Peyer's patch (tissue), 4 donors: ENCODE results near the gene GPR87. TPM values are rescaled to one million over a fixed set of nuclear protein-coding genes. Genes with fewer than 3 reads are reported as not detected.

Experiments
- DNase-seq, 3 donors: peaks; one replicate each; pipeline ENCODE4 v3.0.0-alpha.2; 2017 to 2019
- H3K27ac ChIP-seq, 4 donors: fragments of 200-600 bp; sonication (generic); one replicate each; pipeline ENCODE4 v1.5.1; 2016 to 2019
- H3K27me3 ChIP-seq, 2 donors: fragments of 200-600 bp; sonication (generic); one replicate each; pipeline ENCODE4 v1.5.1; 2019
- H3K36me3 ChIP-seq, 3 donors: fragments of 200-600 bp; sonication (generic); one replicate each; pipeline ENCODE4 v1.5.1; 2016 to 2019
- H3K4me1 ChIP-seq, 4 donors: fragments of 200-600 bp; sonication (generic); one replicate each; pipeline ENCODE4 v1.5.1; 2016 to 2019
- H3K4me3 ChIP-seq, 4 donors: fragments of 200-600 bp; sonication (generic); 1 replicate in 3 of 4; 2 replicates in 1 of 4; pipeline ENCODE4 v1.5.1; 2016 to 2019; ENCODE audit warnings: mild to moderate bottlenecking in 1 of 4
- H3K9me3 ChIP-seq, 4 donors: fragments of 200-600 bp; sonication (generic); one replicate each; pipeline ENCODE4 v1.5.1; 2016 to 2019; ENCODE audit warnings: mild to moderate bottlenecking in 1 of 4
- POLR2A ChIP-seq, 2 donors: fragments of 450-650 bp; IDR thresholded peaks; one replicate each; pipeline ENCODE4 v1.5.1; 2017; ENCODE audit warnings: antibody characterized with exemption in 2 of 2, mild to moderate bottlenecking in 2 of 2, moderate library complexity in 2 of 2
- total RNA-seq, 4 donors: library from RNA; depleted of rRNA; stranded (reverse); fragments of >200 nt; gene quantifications; one replicate each; pipeline ENCODE4 v1.1.0, GENCODE V29; 2016
- TF ChIP-seq, protein P1 (sequence below), 6 experiments: fragments of 450-650 bp in 4 of 6; fragments of 200-600 bp in 2 of 6; sonication (generic) in 1 of 6; IDR thresholded peaks; one replicate each; pipeline ENCODE4 v1.5.1; 2017 to 2019; ENCODE audit warnings: antibody characterized with exemption in 6 of 6, mild to moderate bottlenecking in 3 of 6, moderate library complexity in 1 of 6

Gene GPR87
- total RNA-seq, 4 donors from 2014 or later, result not detected

DNA sequence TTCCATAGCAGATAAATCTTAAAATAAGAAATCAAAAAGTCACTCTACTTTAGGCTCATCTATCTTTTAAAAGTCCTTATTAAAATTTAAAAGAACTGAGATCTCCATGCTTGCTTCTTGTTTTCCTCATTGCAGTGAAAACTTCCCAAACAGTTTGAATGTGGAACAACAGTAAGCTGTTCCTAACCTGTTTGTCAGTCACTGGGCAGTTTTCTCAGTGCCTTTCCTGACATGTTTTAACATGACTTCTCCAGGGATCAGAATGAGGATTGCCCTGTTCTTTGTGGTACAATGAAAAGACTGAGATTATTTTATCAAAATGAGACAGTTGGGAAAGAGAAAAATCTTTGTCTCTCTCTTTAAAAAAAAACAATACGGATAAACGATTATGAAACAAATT lies 774 bp downstream of the GPR87 start:
- H3K9me3 ChIP-seq, result no peaks in the 10 kb centered on the region
- DNase-seq, result no peak
- H3K4me3 ChIP-seq, result no peak overlapping the region
- no peak overlapping the region for H3K27ac ChIP-seq
- TF ChIP-seq, protein P1, sequence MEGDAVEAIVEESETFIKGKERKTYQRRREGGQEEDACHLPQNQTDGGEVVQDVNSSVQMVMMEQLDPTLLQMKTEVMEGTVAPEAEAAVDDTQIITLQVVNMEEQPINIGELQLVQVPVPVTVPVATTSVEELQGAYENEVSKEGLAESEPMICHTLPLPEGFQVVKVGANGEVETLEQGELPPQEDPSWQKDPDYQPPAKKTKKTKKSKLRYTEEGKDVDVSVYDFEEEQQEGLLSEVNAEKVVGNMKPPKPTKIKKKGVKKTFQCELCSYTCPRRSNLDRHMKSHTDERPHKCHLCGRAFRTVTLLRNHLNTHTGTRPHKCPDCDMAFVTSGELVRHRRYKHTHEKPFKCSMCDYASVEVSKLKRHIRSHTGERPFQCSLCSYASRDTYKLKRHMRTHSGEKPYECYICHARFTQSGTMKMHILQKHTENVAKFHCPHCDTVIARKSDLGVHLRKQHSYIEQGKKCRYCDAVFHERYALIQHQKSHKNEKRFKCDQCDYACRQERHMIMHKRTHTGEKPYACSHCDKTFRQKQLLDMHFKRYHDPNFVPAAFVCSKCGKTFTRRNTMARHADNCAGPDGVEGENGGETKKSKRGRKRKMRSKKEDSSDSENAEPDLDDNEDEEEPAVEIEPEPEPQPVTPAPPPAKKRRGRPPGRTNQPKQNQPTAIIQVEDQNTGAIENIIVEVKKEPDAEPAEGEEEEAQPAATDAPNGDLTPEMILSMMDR (IDR thresholded peaks at IDR 0.05), result no peak
- TF ChIP-seq POLR2A (IDR thresholded peaks at IDR 0.05), result no peak
- no peaks in the 10 kb centered on the region for H3K36me3 ChIP-seq
- no peaks in the 10 kb centered on the region for H3K4me1 ChIP-seq
- no peaks in the 10 kb centered on the region for H3K27me3 ChIP-seq

DNA sequence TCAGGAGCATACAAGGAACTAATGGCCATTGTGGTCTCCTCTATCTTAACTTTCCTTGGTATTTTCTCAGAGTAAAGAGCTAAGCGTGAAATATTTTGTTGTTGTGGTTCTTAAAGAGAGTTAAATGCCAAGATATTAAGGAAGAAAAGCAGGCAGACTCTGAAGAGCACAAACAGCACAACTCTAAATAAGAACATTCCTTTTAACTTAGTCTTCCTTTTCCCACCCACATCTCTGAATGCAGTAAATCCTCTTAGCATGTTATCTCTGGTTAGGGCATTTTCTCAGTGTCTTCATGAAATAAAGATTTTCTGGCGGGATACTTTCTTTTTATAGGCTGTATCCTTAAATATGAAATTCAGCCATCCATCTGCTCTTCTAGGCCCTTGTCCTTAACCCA lies 1.5 kb downstream of the GPR87 start:
- Histone ChIP-seq H3K4me3 (no peak overlapping the region), H3K9me3 (no peaks in the 10 kb centered on the region), H3K27me3 (no peaks in the 10 kb centered on the region), H3K4me1 (no peaks in the 10 kb centered on the region), H3K27ac (no peak overlapping the region), H3K36me3 (no peaks in the 10 kb centered on the region)
- TF ChIP-seq POLR2A (IDR thresholded peaks at IDR 0.05), result no peak
- TF ChIP-seq, protein P1 (IDR thresholded peaks at IDR 0.05), result no peak
- no peak for DNase-seq

DNA sequence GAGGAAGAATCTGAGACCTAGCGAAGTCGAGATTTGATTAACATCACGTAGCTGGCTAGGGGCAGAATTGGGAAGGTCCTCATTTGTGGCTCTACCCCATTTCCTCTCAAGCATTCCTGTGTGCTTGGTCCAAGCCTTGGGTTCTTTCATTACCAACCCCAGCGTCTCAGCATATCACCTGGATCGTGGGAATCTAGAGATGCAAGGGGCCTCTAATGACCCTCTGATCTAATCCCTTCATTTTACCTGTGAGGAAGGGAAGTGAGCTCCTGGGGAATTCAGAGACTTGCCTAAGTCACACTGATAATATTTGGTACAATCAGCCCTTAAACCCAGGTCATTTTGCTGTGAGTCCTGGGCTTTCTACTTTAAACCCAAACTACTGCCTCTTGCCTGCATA lies 2.0 kb downstream of the GPR87 start:
- H3K9me3 ChIP-seq, result no peaks in the 10 kb centered on the region
- no peak overlapping the region for H3K27ac ChIP-seq
- no peak for DNase-seq
- H3K4me1 ChIP-seq, result no peaks in the 10 kb centered on the region
- H3K36me3 ChIP-seq, result no peaks in the 10 kb centered on the region
- TF ChIP-seq, protein P1 (IDR thresholded peaks at IDR 0.05), result no peak
- no peak for TF ChIP-seq POLR2A (IDR thresholded peaks at IDR 0.05)
- H3K27me3 ChIP-seq, result no peaks in the 10 kb centered on the region
- H3K4me3 ChIP-seq, result no peak overlapping the region

DNA sequence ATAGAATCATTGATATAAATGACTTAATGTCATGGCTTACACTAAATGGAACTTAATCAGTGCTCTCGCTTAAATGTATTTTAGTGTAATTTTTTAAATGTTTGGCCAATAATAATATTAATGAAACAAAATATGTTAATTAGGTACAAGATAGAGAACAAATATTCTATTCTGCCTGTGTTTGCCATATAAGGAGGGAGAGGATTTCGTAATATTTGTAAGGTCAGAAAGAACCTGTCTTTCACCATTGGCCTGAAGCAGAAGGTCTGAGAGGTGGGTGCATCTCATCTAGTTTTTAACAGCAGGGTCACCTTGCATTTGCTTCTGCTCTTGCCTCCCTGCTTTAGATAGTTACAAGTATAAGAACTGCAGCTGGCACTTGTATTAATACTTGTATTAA lies 2.5 kb downstream of the GPR87 start:
- Histone ChIP-seq H3K27me3 (no peaks in the 10 kb centered on the region), H3K4me3 (no peak overlapping the region), H3K4me1 (no peaks in the 10 kb centered on the region), H3K36me3 (no peaks in the 10 kb centered on the region), H3K27ac (no peak overlapping the region), H3K9me3 (no peaks in the 10 kb centered on the region)
- no peak for DNase-seq
- no peak for TF ChIP-seq POLR2A (IDR thresholded peaks at IDR 0.05)
- TF ChIP-seq, protein P1 (IDR thresholded peaks at IDR 0.05), result no peak

DNA sequence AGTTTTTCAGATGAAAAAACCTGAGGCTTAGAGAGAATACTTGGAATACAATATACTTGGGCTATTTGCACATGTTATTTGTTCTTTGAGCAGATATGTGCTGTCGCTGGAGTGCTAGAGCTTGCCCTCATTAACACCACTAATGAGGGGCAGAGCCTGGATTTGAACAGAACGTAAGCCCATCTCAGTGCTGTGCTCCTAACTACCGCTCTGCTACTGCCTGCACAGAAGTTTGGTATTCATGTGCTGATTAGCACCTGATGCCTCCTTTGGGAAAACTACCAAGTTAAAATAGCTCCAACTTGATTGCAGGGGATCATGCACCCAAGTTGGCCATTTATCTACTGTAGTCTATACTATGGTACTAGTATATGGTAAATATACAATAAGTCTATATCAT lies 3.6 kb downstream of the GPR87 start:
- H3K27me3 ChIP-seq, result no peaks in the 10 kb centered on the region

More for the DNA sequence above, 3.6 kb downstream of the GPR87 start:
- no peak for TF ChIP-seq POLR2A (IDR thresholded peaks at IDR 0.05)
- TF ChIP-seq, protein P1 (IDR thresholded peaks at IDR 0.05), result no peak
- Histone ChIP-seq H3K4me1 (no peaks in the 10 kb centered on the region), H3K9me3 (no peaks in the 10 kb centered on the region), H3K4me3 (no peak overlapping the region), H3K36me3 (no peaks in the 10 kb centered on the region), H3K27ac (no peak overlapping the region)
- DNase-seq, result no peak
